ENCODE results near the gene TNFRSF8.

DNA sequence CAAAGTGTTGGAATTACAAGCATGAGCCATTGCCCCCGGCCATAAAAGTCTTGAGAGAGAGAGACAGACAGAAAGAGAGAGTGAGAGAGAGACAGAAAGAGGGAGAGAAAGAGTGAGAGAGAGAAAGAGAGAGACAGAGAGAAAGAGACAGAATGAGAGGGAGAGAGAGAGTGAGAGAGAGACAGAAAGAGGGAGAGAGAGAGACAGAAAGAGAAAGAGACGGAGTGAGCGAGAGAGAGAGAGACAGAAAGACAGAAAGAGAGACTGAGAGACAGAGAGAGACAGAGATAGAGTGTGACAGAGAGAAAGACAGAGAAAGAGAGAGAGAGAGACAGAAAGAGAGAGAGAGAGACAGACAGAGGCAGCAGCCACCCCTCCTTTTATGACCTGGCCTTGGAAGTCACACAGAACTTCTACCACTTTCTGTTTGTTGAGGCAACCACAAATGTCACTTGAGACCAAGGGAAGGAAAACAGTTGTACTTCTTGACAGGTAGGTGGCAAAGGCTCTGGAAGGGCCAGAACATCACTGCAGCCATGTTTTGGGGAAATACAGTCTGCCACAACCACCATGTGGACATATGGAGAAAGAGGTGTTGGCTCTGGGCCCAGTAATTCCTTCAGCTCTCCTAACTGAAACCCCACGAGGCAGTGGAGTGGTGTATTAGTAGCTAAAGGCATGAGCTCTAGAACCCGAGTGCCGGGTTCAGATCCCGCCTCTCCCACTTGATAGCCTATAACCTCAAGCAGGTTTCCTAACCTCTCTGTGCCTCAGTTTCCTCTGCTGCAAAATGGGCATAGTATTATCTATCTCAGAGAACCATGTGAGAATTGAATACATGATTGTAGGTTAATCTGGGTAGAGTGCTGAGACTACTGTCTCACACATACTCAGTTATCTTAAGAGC lies 50.6 kb downstream of the TNFRSF8 start:
- TF ChIP-seq, protein P1, sequence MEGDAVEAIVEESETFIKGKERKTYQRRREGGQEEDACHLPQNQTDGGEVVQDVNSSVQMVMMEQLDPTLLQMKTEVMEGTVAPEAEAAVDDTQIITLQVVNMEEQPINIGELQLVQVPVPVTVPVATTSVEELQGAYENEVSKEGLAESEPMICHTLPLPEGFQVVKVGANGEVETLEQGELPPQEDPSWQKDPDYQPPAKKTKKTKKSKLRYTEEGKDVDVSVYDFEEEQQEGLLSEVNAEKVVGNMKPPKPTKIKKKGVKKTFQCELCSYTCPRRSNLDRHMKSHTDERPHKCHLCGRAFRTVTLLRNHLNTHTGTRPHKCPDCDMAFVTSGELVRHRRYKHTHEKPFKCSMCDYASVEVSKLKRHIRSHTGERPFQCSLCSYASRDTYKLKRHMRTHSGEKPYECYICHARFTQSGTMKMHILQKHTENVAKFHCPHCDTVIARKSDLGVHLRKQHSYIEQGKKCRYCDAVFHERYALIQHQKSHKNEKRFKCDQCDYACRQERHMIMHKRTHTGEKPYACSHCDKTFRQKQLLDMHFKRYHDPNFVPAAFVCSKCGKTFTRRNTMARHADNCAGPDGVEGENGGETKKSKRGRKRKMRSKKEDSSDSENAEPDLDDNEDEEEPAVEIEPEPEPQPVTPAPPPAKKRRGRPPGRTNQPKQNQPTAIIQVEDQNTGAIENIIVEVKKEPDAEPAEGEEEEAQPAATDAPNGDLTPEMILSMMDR (IDR thresholded peaks at IDR 0.05 in 8 of 11, conservative IDR thresholded peaks at IDR 0.05 in 3 of 11) = no peak
- TF ChIP-seq POLR2A (IDR thresholded peaks at IDR 0.05) = no peak

Measured in spleen (tissue), 7 donors.